Activated naive CD4-positive, alpha-beta T cell treated with anti-CD3 and anti-CD28 coated beads for 36 hours (primary cell): ENCODE measurements around the gene TNF. TPM values are rescaled to one million over a fixed set of nuclear protein-coding genes. Genes with fewer than 3 reads are reported as not detected.
"Not testable (repeated sequence)": the region's sequence is repeated elsewhere in the genome, so short reads cannot be mapped to it uniquely, and the experiment has no call there.

ENCODE experiments used
- CTCF ChIA-PET: fragments of 350-600 bp; sonication (Branson Sonifier 250); formaldehyde crosslinking; loops from one replicate; lab custom pipeline; 2021; ENCODE audit warnings: antibody characterized with exemption; lab: Charles Lee
- DNase-seq: peaks from one replicate; pipeline ENCODE4 v3.0.0-alpha.2; 2020
- H3K27ac Mint-ChIP-seq: one replicate; pipeline ENCODE4 v1.8.0; 2021; ENCODE audit warnings: mild to moderate bottlenecking, mixed read lengths
- H3K27me3 Mint-ChIP-seq: one replicate; pipeline ENCODE4 v1.8.0; 2021; ENCODE audit warnings: low read depth, mixed read lengths
- H3K36me3 Mint-ChIP-seq: one replicate; pipeline ENCODE4 v1.8.0; 2021; ENCODE audit warnings: low read depth, mixed read lengths
- H3K4me1 Mint-ChIP-seq: one replicate; pipeline ENCODE4 v1.8.0; 2021; ENCODE audit warnings: low read depth, mixed read lengths
- H3K4me3 Mint-ChIP-seq: one replicate; pipeline ENCODE4 v1.8.0; 2021; ENCODE audit warnings: mild to moderate bottlenecking, moderate library complexity, mixed read lengths
- H3K9me3 Mint-ChIP-seq: one replicate; pipeline ENCODE4 v1.8.0; 2021; ENCODE audit warnings: mixed read lengths
- intact Hi-C: fragments of 100-400 bp; cut with micrococcal nuclease; formaldehyde crosslinking; loops from one replicate; pipeline ENCODE4 v1.15.1; 2023
- total RNA-seq, 2 experiments: library from RNA; stranded (reverse); gene quantifications; one replicate each; pipeline ENCODE4 v1.2.3, GENCODE V29; 2021

TNF gene
- total RNA-seq, 2 experiments from 2014 or later, result 31.6 to 33.2 TPM

DNA sequence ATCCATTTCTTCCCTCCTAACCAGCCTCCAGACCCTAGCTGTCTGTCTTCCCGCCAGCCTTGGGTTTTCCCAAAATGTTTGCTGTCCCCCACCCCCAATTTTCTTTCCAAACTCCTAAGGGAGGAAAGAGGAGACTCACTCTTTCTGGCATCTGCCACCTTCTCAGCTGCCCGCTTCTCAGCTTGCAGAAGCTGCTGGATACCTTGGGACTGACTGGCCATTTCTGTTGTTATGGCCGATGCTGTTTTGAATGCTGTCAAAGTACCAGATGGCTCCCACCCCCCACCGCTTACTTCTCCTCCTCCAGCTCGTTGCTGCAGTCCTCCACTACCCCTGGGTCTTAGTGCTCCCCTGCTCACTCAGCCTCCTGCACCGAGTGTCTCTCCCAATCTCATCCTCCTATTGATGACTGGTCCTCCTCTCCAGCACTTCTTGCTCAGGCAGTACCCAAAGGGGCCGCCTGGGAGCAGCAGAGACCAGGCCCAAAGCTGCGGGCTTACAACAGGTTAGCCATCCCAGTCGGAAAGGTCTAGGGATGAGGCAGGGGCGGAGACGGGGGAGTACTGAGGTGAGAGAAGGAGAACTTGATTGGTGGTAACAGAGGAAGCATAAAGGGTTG, 28.9 kb upstream of the TNF start, which contains the start of gene ATP6V1G2:
TSS of gene ATP6V1G2 (minus strand) at position 270 of the 619 bp plus-strand sequence. CDS start at position 221, 49 bp downstream.
- H3K9me3 Mint-ChIP-seq, result no peaks in the 10 kb centered on the region
- peak; percentile 96 for DNase-seq
- H3K4me1 Mint-ChIP-seq, result peaks cover 38% of the 10 kb centered on the region
- H3K27me3 Mint-ChIP-seq, result no peaks in the 10 kb centered on the region
- H3K27ac Mint-ChIP-seq, result peak within 1 kb of the TSS; percentile 94
- intact Hi-C loops, result loop anchor here (1.0 to 10.0 kb wide), 7 partner anchors 52 to 648 kb away; partner anchors contain the start of genes GPSM3, HSPA1B, MICA and NELFE
- H3K4me3 Mint-ChIP-seq, result peak within 1 kb of the TSS; percentile 88
- CTCF ChIA-PET, result interaction anchor here (0.6 to 22.5 kb wide), 10 partner anchors 11 to 318 kb away, joined by 3 to 604 read pairs (median 4); partner anchors contain the start of genes LST1, LTB, NCR3 and TNF
- peaks cover 10% of the 10 kb centered on the region for H3K36me3 Mint-ChIP-seq

DNA sequence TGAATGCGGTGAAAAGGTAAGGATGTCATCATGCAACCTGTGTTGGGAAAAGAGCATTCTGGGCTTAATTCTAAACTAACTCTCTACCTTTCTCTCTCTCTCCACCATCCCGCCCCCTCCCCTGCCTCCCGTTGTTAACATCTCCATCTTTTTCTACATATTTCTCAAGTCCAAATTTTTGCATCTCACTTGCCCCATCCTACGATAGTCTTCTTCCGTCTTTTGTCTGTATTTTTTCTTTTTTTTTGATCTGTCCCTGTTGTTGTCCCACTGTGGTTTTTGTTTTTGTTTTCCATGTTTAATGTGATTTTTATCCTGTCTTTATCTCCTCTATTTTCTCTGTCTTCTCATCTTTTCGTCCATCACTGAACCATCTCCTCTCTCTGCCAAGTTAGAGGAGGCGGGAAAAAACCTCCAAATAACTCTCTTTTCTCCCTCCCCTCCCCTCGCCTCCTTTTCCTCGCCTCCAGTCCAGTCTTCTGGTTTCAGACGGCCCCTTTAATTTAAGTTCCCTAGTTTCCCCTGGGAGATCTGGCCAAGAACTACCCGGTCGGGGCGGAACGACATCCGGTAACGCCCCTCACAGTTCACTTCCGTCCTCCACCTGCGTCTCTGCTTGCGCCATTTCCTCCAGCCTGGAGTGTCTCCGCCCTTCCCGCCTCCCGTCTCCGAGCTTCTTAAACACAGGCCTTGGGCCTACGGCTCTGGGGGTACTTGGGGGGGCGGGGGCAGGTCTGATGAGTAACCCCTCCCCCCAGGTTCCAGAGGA, 28.2 kb upstream of the TNF start, which contains the start of gene NFKBIL1:
TSS of gene NFKBIL1 (plus strand) at position 651 of the 769 bp plus-strand sequence. CDS start at position 738, 87 bp downstream.
- Mint-ChIP-seq H3K4me3 (peak within 1 kb of the TSS; percentile 88), H3K9me3 (no peaks in the 10 kb centered on the region), H3K36me3 (peaks cover 8% of the 10 kb centered on the region), H3K27me3 (no peaks in the 10 kb centered on the region), H3K27ac (peak within 1 kb of the TSS; percentile 94), H3K4me1 (peaks cover 43% of the 10 kb centered on the region)
- intact Hi-C loops, result loop anchor here (1.0 to 10.0 kb wide), 14 partner anchors 21 to 648 kb away; partner anchors contain the start of genes ABHD16A, BAG6, GPSM3 and HSPA1B
- CTCF ChIA-PET, result interaction anchor here (1.4 to 22.5 kb wide), 5 partner anchors 13 to 84 kb away, joined by 4 to 604 read pairs (median 7); partner anchors contain the start of genes LST1, LTB, NCR3 and TNF
- peak; percentile 96 for DNase-seq

GRCh38 chr6:31547727-31548543, 27.4 kb upstream of the TNF start:
- Mint-ChIP-seq H3K4me3 (peak overlapping the region; percentile 88), H3K27me3 (no peaks in the 10 kb centered on the region), H3K4me1 (peaks cover 43% of the 10 kb centered on the region), H3K36me3 (peaks cover 8% of the 10 kb centered on the region), H3K27ac (peak overlapping the region; percentile 94), H3K9me3 (no peaks in the 10 kb centered on the region)
- no peak for DNase-seq
- intact Hi-C loops, result loop anchor here (1.0 to 10.0 kb wide), 11 partner anchors 20 to 647 kb away; partner anchors contain the start of genes ABHD16A, BAG6, GPSM3 and HSPA1B
- CTCF ChIA-PET, result interaction anchor here (0.7 to 22.5 kb wide), 6 partner anchors 13 to 60 kb away, joined by 3 to 604 read pairs (median 7); partner anchors contain the start of genes LST1, LTB, NCR3 and TNF

DNA sequence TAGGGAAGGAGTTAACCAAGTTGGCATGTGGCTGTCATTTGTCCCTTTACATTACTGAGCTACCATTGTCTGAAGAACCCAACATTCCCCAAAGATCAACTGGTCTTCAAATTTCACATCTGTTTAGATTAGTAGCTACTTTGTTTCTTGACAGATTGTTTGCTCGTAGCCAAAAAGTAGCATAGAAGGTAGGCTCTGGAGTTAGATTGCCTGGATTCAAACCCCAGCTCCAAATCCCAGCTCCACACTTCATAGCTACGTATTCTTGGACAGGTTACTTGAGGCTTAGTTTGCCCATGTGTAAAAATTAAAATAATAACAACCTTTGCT, 26.9 kb upstream of the TNF start:
- intact Hi-C loops, result loop anchor here (10.0 kb wide), 1 partner anchor 646 kb away; the partner anchor contains the start of genes GPSM3 and PBX2
- CTCF ChIA-PET, result interaction anchor here (0.7 to 22.5 kb wide), 6 partner anchors 12 to 59 kb away, joined by 3 to 604 read pairs (median 7); partner anchors contain the start of genes LST1, LTB, NCR3 and TNF
- peak overlapping the region; percentile 88 for H3K4me3 Mint-ChIP-seq
- DNase-seq, result no peak
- peaks cover 8% of the 10 kb centered on the region for H3K36me3 Mint-ChIP-seq
- peaks cover 39% of the 10 kb centered on the region for H3K4me1 Mint-ChIP-seq
- H3K9me3 Mint-ChIP-seq, result no peaks in the 10 kb centered on the region
- no peaks in the 10 kb centered on the region for H3K27me3 Mint-ChIP-seq
- peak overlapping the region; percentile 94 for H3K27ac Mint-ChIP-seq

- H3K36me3 Mint-ChIP-seq, H3K9me3 Mint-ChIP-seq, H3K27me3 Mint-ChIP-seq: not testable (repeated sequence)
- CTCF ChIA-PET, result interaction anchor here (0.6 to 22.5 kb wide), 14 partner anchors 10 to 260 kb away, joined by 3 to 604 read pairs (median 6); partner anchors contain the start of genes DDX39B, LST1, LTA and LTB
- Mint-ChIP-seq H3K4me3 (peak overlapping the region; percentile 46), H3K4me1 (peaks cover 52% of the 10 kb centered on the region), H3K27ac (peak overlapping the region; percentile 76)
- intact Hi-C loops, result loop anchor here (1.0 kb wide), 2 partner anchors 30 to 47 kb away; no protein-coding TSS in a partner anchor
- peak; percentile 85 for DNase-seq
Measured at GRCh38 chr6:31551371-31551770, 24.0 kb upstream of the TNF start.

DNA sequence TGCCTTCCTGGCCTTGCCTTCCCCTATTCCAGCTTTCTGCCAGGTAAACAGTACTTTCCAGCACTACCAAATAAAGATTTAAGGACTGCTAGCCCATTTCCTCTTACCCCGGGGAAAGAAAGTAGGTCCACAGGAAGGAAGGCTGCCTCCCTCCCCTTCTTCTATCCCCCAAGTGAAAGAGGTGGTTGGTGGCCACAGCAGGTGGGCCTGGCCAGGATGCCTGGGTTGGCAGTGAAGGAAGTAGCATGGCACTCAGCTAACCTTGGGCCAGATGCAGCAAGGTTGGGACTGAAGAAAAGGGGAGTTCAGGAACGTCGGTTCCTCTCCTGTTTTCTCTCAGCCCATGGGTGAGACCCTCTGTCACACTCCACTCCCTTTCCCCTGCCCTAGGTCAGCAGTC, 19.1 kb upstream of the TNF start:
- Mint-ChIP-seq H3K27me3 (no peaks in the 10 kb centered on the region), H3K36me3 (peaks cover 28% of the 10 kb centered on the region), H3K9me3 (no peaks in the 10 kb centered on the region), H3K4me3 (no peak overlapping the region), H3K4me1 (peaks cover 69% of the 10 kb centered on the region), H3K27ac (peak overlapping the region; percentile 8)
- CTCF ChIA-PET, result interaction anchor here (1.0 to 22.5 kb wide), 3 partner anchors 14 to 41 kb away, joined by 3 to 442 read pairs (median 57); partner anchors contain the start of genes LST1, LTB and TNF
- DNase-seq, result no peak
- intact Hi-C loops, result no loop called here

- DNase-seq, result no peak
- Mint-ChIP-seq H3K4me1 (peaks cover 71% of the 10 kb centered on the region), H3K36me3 (peaks cover 33% of the 10 kb centered on the region), H3K4me3 (peak overlapping the region; percentile 31), H3K27ac (peak overlapping the region; percentile 92), H3K9me3 (no peaks in the 10 kb centered on the region), H3K27me3 (no peaks in the 10 kb centered on the region)
- CTCF ChIA-PET, result interaction anchor here (0.5 to 22.5 kb wide), 6 partner anchors 12 to 1212 kb away, joined by 3 to 442 read pairs (median 4); partner anchors contain the start of genes ATP6V1G2, LST1, LTB and TNF
- intact Hi-C loops, result no loop called here
Measured at GRCh38 chr6:31557443-31558317, 17.7 kb upstream of the TNF start.

- CTCF ChIA-PET, result interaction anchor here (5.4 to 22.5 kb wide), 2 partner anchors 23 to 39 kb away, joined by 57 to 442 read pairs; partner anchors contain the start of genes LST1, LTB and TNF
- intact Hi-C loops, result no loop called here
- H3K4me3 Mint-ChIP-seq, result peak overlapping the region; percentile 60
- H3K9me3 Mint-ChIP-seq, result no peaks in the 10 kb centered on the region
- DNase-seq, result no peak
- H3K27me3 Mint-ChIP-seq, result no peaks in the 10 kb centered on the region
- peaks cover 76% of the 10 kb centered on the region for H3K4me1 Mint-ChIP-seq
- peak overlapping the region; percentile 92 for H3K27ac Mint-ChIP-seq
- peaks cover 33% of the 10 kb centered on the region for H3K36me3 Mint-ChIP-seq
Measured at GRCh38 chr6:31558318-31558625, 17.1 kb upstream of the TNF start.

GRCh38 chr6:31558631-31559500, 16.5 kb upstream of the TNF start:
- CTCF ChIA-PET, result interaction anchor here (1.0 to 22.5 kb wide), 5 partner anchors 10 to 41 kb away, joined by 3 to 442 read pairs (median 11); partner anchors contain the start of genes LST1, LTB and TNF
- peak overlapping the region; percentile 60 for H3K4me3 Mint-ChIP-seq
- H3K27me3 Mint-ChIP-seq, result no peaks in the 10 kb centered on the region
- H3K4me1 Mint-ChIP-seq, result peaks cover 80% of the 10 kb centered on the region
- H3K27ac Mint-ChIP-seq, result peak overlapping the region; percentile 92
- H3K9me3 Mint-ChIP-seq, result no peaks in the 10 kb centered on the region
- DNase-seq, result peak; percentile 83
- peaks cover 35% of the 10 kb centered on the region for H3K36me3 Mint-ChIP-seq
- intact Hi-C loops, result loop anchor here (1.0 kb wide), 1 partner anchor 13 kb away; the partner anchor contains the start of gene LTA

DNA sequence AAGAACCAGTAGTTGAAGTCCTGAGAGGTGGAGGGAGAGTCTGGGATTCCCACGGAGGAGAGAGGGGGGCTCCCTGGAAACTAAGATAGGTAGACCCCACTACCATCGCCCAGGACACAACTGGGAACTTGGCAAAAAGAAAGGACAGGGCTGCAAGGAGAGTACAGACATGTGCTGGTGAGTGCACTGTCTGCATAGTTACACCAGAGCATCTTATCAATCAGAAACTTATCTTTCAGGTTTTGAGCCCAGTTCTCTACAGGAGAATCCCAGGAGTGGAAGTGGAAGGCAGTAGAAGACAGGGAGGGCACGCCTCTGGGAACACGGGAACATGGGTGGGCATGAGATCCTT, 15.8 kb upstream of the TNF start:
- CTCF ChIA-PET, result interaction anchor here (1.0 to 22.5 kb wide), 5 partner anchors 9 to 41 kb away, joined by 3 to 442 read pairs (median 11); partner anchors contain the start of genes LST1, LTB and TNF
- intact Hi-C loops, result loop anchor here (1.0 kb wide), 1 partner anchor 13 kb away; the partner anchor contains the start of gene LTA
- H3K27ac Mint-ChIP-seq, result peak overlapping the region; percentile 92
- no peak for DNase-seq
- no peaks in the 10 kb centered on the region for H3K9me3 Mint-ChIP-seq
- peak overlapping the region; percentile 60 for H3K4me3 Mint-ChIP-seq
- H3K27me3 Mint-ChIP-seq, result no peaks in the 10 kb centered on the region
- H3K36me3 Mint-ChIP-seq, result peaks cover 36% of the 10 kb centered on the region
- H3K4me1 Mint-ChIP-seq, result peaks cover 78% of the 10 kb centered on the region
